ACC112 (cell line): ENCODE data around the gene MGAT4D.
"Not testable (repeated sequence)": the region's sequence is repeated elsewhere in the genome, so short reads cannot be mapped to it uniquely, and the experiment has no call there.

Experiments used
- H2AFZ ChIP-seq: fragments of 200-600 bp; sonication (generic); one replicate; pipeline ENCODE4 v1.6.0; 2017; ENCODE audit warnings: antibody characterized with exemption, low read length; ENCODE audit not compliant: unreplicated experiment
- H3K27ac ChIP-seq: fragments of 200-600 bp; sonication (generic); 2 replicates; pipeline ENCODE4 v1.5.1; 2014; ENCODE audit warnings: low read depth, mild to moderate bottlenecking, antibody characterized with exemption, low read length, moderate library complexity
- H3K27me3 ChIP-seq: fragments of 200-600 bp; sonication (generic); 2 replicates; pipeline ENCODE4 v1.6.1; 2014; ENCODE audit warnings: mild to moderate bottlenecking, antibody characterized with exemption, low read length, moderate library complexity, mixed read lengths; ENCODE audit not compliant: insufficient read depth
- H3K36me3 ChIP-seq: fragments of 200-600 bp; sonication (generic); 2 replicates; pipeline ENCODE4 v1.6.1; 2016; ENCODE audit warnings: mild to moderate bottlenecking, antibody characterized with exemption, low read length, moderate library complexity, mixed read lengths; ENCODE audit not compliant: insufficient read depth
- H3K4me1 ChIP-seq: fragments of 200-600 bp; sonication (generic); one replicate; pipeline ENCODE4 v1.6.1; 2016; ENCODE audit warnings: low read length, mixed read lengths; ENCODE audit not compliant: insufficient read depth, unreplicated experiment, control insufficient read depth
- H3K4me3 ChIP-seq: fragments of 200-600 bp; sonication (generic); 2 replicates; pipeline ENCODE4 v1.5.1; 2014; ENCODE audit warnings: mild to moderate bottlenecking, low read depth, low read length
- H3K79me2 ChIP-seq: fragments of 200-600 bp; sonication (generic); one replicate; pipeline ENCODE4 v1.6.0; 2016; ENCODE audit warnings: low read length; ENCODE audit not compliant: control insufficient read depth, unreplicated experiment, insufficient read depth

The MGAT4D gene

DNA sequence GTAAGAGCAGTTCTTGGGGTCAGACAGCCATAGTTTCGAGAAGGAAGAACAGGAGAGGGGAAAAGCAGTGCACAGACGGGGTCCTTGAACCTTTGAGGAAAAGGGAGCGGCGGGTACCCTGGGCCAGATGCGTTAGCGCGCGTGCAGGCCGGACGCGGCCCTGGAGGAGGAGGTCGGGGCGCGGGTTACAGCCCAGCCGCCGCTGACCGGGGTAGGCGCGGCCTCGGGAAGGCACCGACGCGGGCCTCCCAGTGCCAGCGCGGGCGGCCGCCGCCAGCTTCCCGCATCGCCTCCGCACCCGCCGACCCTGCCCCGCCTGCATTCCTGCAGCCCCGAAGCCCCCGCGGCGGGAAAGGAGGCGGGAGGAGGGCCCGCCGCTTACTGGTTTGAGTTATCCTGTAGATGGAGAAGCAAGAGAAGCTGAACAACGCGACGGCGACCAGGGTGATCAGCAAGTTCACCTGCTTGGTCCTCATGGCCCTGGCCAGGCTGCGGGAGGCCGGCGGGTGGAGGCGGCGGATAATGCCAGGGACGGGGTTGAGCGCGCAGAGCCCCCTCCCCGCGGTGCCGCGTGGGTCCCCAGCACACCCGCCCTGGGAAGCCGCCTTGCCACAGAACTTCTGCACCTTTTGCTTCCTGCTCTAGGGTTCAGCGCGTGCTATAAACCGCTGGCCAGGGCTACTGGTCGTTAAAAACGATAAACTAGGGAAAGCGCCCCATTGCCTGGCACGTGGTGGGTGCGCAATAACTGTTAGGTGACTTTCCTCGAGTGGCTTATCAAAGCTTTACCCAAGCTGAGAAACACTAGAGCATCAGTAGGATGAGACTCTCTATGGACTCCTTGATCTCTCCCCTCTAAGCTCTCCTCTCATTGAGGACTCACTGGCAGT, at the start of gene MGAT4D:
Gene MGAT4D (minus strand): TSS at position 547 of the 890 bp plus-strand sequence. CDS start 71 bp downstream, at position 476.
- Histone ChIP-seq H3K4me3 (no peak within 1 kb of the TSS), H3K27me3 (peaks cover 83% of the 10 kb centered on the region), H3K4me1 (no peaks in the 10 kb centered on the region), H2AFZ (no peak within 1 kb of the TSS), H3K79me2 (no peaks in the 10 kb centered on the region), H3K27ac (no peak within 1 kb of the TSS), H3K36me3 (no peaks in the 10 kb centered on the region)

DNA sequence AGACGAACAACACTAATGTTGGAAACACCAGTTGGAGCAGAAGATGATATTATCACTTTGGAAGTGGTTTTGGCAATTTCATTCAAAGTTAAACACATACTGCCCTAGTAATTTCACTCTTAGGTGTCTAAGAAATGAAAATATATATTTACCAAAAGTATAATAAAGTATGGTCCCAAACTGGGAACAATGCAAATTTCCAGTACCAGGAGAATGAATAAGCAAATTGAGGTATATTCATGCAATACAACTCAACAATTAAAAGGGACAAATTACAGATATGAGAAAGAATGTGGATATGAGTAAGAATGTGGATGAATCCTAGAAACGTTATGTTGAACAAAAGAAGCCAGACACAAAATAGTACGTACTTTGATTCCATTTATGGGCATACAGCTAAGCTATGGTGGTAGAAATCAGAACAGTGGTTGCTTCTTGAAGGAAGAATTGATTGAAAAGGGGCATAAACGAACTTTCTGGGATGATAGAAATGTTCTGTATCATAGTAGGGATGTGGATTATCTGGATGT, 35.9 kb upstream of the MGAT4D start:
- H3K27me3 ChIP-seq, result no peaks in the 10 kb centered on the region
- no peak overlapping the region for H2AFZ ChIP-seq
- no peaks in the 10 kb centered on the region for H3K4me1 ChIP-seq
- H3K79me2 ChIP-seq, result no peaks in the 10 kb centered on the region
- no peak overlapping the region for H3K27ac ChIP-seq
- H3K36me3 ChIP-seq, result peaks cover 5% of the 10 kb centered on the region; the same call in 1 of the 2 replicates
- H3K4me3 ChIP-seq, result no peak overlapping the region

- no peak overlapping the region for H3K4me3 ChIP-seq
- H3K79me2 ChIP-seq, result peaks cover 15% of the 10 kb centered on the region
- peaks cover 19% of the 10 kb centered on the region for H3K36me3 ChIP-seq
- H3K27ac ChIP-seq, result no peak overlapping the region
- H3K4me1 ChIP-seq, result peaks cover 7% of the 10 kb centered on the region
- no peaks in the 10 kb centered on the region for H3K27me3 ChIP-seq
- H2AFZ ChIP-seq, result no peak overlapping the region
These were observed 31.3 kb upstream of the MGAT4D start for GRCh38 chr4:140529434-140529833.

GRCh38 chr4:140523857-140524742, 26.0 kb upstream of the MGAT4D start, which contains the start of gene ELMOD2:
ELMOD2 (plus strand) TSS chr4:140524168; CDS start chr4:140525429, 1,261 bp downstream.
- Histone ChIP-seq H3K4me1 (peaks cover 7% of the 10 kb centered on the region), H3K27ac (peak within 1 kb of the TSS; percentile 19; the same call in 1 of the 2 replicates), H3K27me3 (no peaks in the 10 kb centered on the region), H3K79me2 (peaks cover 15% of the 10 kb centered on the region), H2AFZ (peak within 1 kb of the TSS; percentile 96), H3K36me3 (peaks cover 14% of the 10 kb centered on the region), H3K4me3 (peak within 1 kb of the TSS; percentile 86)

DNA sequence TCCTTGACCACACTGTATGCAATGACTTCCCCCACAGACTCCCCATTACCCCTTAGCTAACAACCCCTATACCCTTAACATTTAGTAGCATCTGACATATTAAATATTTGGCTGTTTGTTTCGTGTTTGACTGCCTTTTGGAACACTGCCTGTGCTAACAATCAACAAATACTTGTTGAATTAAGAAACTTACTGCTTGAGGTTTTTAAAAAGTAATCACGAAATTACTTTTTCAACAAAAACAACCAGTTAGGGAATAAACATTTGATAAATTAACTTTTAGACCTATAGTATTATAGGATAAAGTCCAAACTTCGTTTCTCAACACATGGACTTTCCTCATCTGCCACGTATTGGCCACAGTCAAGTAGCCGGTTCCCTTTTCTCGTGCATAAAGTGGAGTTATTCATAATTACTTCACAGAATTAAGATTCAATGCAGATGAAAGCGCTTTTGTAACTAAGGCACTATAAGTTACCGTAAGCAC, 25.3 kb upstream of the MGAT4D start:
- peaks cover 7% of the 10 kb centered on the region for H3K4me1 ChIP-seq
- peaks cover 14% of the 10 kb centered on the region for H3K36me3 ChIP-seq
- H3K27ac ChIP-seq, result no peak overlapping the region
- peak overlapping the region; percentile 86 for H3K4me3 ChIP-seq
- H3K27me3 ChIP-seq, result no peaks in the 10 kb centered on the region
- peaks cover 15% of the 10 kb centered on the region for H3K79me2 ChIP-seq
- H2AFZ ChIP-seq, result peak overlapping the region; percentile 90

DNA sequence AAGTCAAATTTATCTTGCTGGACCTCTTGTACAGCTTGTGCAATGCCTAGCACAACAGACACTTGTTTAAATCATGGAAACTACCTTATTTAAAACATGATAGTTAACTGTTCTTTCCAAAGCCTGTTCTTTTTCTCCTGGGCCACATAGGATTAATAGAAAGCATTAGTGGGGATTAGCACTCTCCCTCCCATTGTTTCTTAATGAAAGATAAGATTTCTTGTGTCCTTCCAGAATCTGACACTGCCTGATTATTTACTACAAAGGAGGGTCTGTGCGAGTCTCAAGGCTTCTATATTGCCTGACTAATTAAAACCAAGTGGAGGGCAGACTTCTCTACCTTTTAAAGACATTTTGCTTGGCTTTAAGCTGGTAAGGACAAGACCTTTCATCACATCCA, 17.3 kb upstream of the MGAT4D start:
- Histone ChIP-seq H3K27me3 (peaks cover 41% of the 10 kb centered on the region), H3K36me3 (no peaks in the 10 kb centered on the region), H3K4me3 (no peak overlapping the region), H3K4me1 (no peaks in the 10 kb centered on the region), H3K79me2 (no peaks in the 10 kb centered on the region), H2AFZ (no peak overlapping the region), H3K27ac (no peak overlapping the region)

DNA sequence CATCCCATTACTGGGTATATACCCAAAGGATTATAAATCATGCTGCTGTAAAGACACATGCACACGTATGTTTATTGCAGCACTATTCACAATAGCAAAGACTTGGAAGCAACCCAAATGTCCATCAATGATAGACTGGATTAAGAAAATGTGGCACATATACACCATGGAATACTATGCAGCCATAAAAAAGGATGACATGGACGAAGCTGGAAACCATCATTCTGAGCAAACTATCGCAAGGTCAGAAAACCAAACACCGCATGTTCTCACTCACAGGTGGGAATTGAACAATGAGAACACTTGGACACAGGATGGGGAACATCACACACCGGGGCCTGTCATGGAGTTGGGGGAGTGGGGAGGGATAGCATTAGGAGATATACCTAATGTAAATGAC, 15.7 kb upstream of the MGAT4D start:
- H3K36me3 ChIP-seq, H3K27ac ChIP-seq, H3K4me3 ChIP-seq, H3K79me2 ChIP-seq, H2AFZ ChIP-seq, H3K4me1 ChIP-seq: not testable (repeated sequence)
- peaks cover 43% of the 10 kb centered on the region for H3K27me3 ChIP-seq

GRCh38 chr4:140504261-140504660, 6.2 kb upstream of the MGAT4D start:
- Histone ChIP-seq H3K4me1 (no peaks in the 10 kb centered on the region), H3K79me2 (no peaks in the 10 kb centered on the region), H3K36me3 (no peaks in the 10 kb centered on the region), H3K27me3 (peaks cover 86% of the 10 kb centered on the region), H3K4me3 (no peak overlapping the region), H2AFZ (no peak overlapping the region), H3K27ac (no peak overlapping the region)

DNA sequence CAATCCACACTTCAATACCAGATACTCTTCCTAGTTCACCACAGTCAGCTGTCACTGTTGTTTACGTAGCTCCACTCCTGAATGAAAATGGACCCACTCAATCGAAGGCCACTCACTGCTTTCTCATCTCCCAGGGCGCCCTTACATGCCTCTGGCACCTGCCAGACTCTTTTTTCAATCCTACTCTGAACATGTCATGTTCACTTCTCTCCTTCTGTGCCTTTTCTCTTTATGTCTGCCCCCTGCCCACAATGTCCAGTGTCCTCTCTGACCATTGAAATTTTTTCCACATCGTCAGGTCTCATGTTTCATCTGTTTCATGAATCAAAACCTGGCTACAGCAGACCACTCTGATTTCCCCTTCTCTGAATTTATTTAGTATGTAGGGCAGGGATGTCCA, 1.3 kb upstream of the MGAT4D start:
- peaks cover 94% of the 10 kb centered on the region for H3K27me3 ChIP-seq

DNA sequence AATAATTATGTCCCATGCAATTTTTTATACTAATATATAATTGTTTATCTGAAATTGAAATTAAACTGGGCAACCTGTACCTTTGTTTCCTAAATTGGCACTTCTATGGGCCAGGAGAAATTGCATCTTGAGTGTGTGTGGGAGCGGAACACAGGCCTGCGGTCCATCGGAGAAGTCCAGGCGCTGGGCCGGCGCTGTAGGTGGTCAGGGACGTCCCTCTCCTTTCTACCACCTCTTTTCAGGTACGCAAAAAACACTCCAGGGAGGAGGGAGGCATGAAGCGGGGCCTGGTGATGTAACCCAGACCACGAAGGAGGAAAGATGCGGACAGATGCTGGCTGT, 717 bp downstream of the MGAT4D start:
- Histone ChIP-seq H3K27me3 (peaks cover 77% of the 10 kb centered on the region), H3K27ac (no peak overlapping the region), H3K36me3 (no peaks in the 10 kb centered on the region), H3K4me1 (no peaks in the 10 kb centered on the region), H3K79me2 (no peaks in the 10 kb centered on the region), H3K4me3 (no peak overlapping the region), H2AFZ (no peak overlapping the region)

More for the DNA sequence above, 1.3 kb upstream of the MGAT4D start:
- Histone ChIP-seq H3K36me3 (no peaks in the 10 kb centered on the region), H3K27ac (no peak overlapping the region), H3K4me3 (no peak overlapping the region), H3K4me1 (no peaks in the 10 kb centered on the region), H2AFZ (no peak overlapping the region), H3K79me2 (no peaks in the 10 kb centered on the region)
